Activated CD4-positive, alpha-beta T cell treated with anti-CD3 and anti-CD28 coated beads, Interleukin-2, Interleukin-6, amounts not matched to agents 100 ng/mL and 50 ng/mL, durations not matched to agents 16 hours and 8 hours (primary cell): ENCODE measurements around the gene C22orf23.
"Not testable (repeated sequence)": the region's sequence is repeated elsewhere in the genome, so short reads cannot be mapped to it uniquely, and the experiment has no call there.

ENCODE experiments used
- DNase-seq: peaks from one replicate; pipeline ENCODE4 v3.0.0-alpha.2; 2020

The C22orf23 gene

DNA sequence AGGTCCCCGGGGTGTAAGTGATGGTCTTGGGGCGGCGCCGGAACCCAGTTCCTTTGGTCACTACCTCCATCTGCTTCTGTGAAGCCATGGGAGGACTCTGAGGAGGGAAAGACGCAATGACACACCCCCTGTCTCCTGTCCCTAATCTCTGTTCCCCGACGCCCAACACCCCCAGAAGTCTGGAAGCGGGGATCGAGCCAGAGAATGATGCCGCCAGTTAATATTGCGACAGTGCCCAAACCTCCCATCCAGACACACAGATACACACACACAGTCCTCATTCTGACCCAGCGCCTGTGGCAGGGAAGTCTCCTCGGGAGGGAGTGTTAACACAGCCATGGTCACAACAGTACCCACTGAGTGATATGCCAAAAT, 352 bp downstream of the C22orf23 start:
- DNase-seq, result no peak

DNA sequence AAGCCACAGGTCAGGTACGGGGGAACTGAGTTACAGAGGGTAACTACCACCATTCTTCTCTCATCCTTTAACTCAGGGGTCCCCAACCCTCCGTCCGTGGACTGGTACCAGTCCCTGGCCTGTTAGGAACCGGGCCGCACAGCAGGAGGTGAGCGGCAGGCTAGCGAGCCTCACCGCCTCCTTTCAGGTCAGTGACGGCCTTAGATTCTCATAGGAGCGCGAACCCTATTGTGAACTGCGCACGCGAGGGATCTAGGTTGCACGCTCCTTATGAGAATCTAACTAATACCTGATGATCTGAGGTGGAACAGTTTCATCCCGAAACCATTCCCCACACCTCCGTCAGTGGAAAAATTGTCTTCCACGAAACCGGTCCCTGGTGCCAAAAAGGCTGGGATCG, 772 bp downstream of the C22orf23 start:
- DNase-seq, result not testable (repeated sequence)

DNA sequence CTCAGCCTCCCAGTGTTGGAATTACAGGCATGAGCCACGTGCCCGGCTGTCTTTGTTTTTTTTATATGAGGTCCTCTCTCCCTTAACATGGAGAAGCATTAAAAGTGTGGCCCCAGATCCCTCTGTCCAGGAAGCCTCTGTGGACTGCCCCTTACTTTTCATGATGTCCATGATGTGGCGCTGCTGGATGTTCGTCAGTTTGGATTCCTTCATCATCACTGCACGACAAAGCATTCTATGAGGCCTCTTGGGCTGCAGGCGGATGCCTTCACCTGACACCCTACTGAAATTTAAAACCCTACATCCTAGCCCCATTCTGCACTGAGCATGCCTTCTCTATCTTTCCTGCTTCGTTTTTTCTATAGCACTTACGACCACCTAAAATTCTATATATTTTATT, 2.1 kb downstream of the C22orf23 start:
- no peak for DNase-seq

DNA sequence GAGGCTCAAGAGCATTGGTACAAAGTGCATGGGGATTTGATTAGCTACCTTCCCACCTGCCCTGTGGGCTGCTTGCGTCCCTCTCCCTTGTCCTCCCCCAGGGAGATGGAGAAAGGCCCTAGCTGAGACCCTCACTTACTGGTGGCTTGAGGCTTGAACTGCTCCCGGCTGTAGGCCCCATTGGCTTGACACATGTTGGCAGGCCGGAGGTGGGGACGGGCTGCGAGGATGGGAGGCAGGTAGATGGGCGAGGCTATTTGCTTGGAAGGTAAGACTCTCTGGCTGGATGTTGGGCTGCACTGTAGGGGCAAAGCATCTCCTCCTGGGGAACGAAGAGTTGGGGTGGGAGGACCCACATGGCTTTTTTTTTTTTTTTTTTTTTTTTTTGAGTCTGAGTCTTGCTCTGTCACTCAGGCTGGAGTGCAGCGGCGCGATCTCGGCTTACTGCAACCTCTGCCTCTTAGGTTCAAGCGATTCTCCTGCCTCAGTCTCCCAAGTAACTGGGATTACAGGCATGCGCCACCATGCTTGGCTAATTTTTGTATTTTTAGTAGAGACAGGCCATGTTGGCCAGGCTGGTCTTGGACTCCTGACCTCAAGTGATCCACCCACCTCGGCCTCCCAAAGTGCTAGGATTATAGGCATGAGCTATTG, 6.1 kb downstream of the C22orf23 start:
- not testable (repeated sequence) for DNase-seq

DNA sequence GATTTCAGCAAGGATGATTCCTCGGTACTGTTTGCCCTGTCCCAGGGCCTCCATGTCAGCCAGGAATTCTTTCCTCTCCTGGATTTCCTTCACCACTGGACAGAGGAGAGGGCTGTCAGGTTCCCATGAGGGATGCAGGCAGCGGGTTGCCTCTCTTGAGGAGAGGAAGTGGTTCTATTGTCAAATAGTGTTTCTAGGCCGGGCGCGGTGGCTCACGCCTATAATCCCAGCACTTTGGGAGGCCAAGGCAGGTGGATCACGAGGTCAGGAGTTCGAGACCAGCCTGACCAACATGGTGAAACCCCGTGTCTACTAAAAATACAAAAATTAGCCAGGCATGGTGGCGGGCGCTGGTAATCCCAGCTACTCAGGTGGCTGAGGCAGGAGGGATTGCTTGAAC, 9.0 kb downstream of the C22orf23 start:
- DNase-seq, result not testable (repeated sequence)

DNA sequence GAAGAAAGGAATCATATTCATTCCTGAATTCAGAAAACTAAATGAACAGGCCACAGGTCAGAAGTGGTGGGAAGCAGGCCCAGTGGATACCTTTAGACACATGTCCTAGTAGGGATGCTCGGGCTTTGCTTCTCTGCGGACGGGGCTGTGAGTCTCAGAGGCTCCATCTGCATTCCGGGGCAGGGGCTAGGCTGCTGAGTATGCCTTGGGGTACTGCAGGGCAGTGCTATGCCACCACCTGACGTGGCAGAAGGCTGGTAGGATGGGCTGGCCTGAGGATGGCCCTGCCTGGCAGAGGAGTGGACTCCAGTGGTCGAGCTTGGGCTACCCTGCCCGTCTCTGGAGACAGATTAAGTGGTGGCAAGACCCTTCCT, 9.6 kb downstream of the C22orf23 start:
- DNase-seq, result no peak

DNA sequence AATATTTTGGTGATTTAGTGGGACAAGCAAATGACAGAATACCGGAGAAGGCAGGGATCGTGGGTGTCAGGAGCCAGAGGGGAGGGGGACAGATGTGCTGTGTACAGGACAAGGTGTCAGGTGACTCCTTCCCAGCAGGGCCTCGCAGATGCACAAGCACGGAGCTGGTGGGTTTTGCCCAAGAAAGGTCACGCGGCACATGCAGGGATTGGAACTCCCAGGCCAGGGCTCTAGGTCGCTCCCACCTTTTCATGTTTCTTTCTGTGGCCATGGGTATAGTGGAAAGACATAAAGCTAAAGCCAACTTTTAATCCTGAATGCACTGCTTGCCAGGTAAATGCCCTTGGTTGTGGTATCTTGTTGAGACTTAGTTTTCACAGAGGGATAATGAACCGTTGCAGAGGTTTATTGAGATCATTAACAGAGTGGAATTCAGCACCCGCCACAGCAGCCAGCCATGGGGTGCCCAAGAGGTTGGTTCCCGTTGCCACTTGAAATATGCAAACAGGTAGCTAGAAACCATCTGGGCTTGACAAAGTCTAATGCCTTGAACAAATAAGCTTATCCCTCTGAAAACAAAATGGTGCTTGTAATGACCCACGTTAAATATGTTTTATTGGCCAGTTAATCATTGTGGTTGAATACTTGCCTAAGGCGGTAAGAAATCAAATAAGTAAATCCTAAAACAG, 10.1 kb downstream of the C22orf23 start:
- no peak for DNase-seq

DNA sequence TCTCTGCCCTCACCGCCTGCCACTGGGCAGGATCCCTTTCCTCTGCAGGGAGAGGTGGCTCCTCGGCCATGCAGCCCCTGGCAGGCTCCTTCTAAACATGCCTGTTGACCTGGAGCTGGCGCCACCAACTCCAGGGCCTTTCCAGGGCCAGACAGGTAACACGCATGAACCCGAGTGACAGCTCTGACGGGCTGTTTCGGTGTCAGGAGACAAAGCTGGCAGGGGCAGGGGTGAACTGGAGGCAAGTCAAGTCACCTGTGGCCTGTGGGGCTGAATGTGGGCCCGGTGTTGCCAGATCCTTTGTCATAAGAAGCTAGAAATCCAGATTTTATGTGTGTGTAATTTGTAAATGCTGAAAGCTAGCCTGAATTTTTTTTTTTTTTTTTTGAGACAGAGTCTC, 11.3 kb downstream of the C22orf23 start:
- no peak for DNase-seq

DNA sequence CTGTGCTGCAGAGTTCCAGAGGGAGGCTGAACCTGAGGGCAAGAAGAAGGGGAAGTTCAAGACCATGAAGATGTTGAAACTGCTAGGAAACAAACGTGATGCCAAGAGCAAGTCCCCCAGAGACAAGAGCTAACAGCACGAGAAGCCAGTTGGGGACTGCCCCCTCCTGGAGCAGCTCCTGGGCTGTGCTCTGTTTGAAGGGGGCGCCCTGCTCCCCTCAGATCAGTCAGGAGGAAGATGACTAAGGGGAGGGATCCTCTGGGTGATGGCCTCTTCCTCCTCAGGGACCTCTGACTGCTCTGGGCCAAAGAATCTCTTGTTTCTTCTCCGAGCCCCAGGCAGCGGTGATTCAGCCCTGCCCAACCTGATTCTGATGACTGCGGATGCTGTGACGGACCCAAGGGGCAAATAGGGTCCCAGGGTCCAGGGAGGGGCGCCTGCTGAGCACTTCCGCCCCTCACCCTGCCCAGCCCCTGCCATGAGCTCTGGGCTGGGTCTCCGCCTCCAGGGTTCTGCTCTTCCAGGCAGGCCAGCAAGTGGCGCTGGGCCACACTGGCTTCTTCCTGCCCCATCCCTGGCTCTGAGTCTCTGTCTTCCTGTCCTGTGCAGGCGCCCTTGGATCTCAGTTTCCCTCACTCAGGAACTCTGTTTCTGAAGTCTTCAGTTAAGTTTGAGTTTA, 12.6 kb downstream of the C22orf23 start:
- DNase-seq, result no peak

DNA sequence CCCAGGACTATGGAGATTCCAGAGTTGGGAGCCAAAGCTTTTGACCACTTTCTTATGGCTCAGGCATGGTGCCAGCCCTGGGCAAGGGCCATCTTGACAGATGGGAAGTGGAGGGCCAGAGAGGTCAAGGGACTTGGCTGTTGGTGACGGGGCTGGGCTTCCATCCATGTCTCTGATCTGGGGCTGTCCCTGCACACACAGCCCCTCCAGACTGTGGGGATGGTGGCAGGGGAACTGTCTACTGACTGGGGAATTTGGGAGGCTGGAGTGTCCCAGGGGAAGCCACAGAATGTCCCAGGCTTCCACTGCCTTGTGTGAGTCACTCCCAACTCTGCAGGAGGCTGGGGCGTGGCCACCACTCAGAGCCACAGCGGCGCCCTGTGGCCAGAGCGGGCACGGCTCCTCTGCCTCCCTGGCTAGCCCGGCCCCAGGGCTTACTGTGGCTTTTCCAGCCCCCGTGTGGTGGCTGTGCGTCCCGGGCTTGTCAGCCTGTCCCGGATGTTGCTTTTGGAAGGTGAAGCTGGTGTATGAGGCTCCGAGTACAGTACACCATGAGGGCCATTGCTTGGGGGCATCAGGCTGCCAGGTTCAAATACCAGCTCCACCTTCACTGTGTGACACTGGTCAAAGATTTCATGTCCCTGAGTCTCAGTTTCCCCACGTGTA, 19.6 kb downstream of the C22orf23 start:
- peak; percentile 90 for DNase-seq

DNA sequence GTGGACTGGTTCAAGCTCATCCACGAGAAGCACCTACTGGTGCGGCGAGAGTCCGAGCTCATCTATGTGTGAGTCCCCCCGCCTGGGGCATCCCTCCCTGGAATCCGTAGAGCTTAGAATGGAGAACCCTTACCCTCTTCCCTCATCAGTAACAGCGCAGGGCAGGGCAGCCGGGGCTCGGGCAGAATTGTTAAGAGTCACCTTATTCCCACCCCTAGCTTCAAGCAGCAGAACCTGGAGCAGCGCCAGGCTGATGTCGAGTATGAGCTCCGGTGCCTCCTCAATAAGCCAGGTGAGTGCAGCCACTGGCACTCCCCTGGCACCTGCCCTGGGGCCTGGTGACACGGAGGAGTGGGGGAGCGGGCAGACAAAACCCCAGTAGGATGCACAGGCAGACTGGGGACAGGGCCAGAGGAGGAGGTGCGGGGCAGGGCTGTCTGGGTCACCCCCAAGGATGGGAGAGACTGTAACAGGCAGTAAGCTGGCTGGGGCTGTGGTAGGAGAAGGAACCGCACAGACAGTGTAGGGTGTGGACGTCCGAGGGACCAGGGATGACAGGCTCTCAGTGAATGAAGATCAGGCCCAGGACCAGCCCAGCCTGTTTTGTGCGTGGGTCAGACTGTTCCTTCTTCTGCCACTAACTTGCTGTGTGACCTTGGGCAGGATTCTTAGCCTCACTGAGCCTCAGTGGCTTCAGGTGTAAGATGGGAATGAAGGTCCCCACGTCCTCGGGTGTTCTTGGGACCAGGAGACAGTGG, 20.4 kb downstream of the C22orf23 start:
- DNase-seq, result no peak

DNA sequence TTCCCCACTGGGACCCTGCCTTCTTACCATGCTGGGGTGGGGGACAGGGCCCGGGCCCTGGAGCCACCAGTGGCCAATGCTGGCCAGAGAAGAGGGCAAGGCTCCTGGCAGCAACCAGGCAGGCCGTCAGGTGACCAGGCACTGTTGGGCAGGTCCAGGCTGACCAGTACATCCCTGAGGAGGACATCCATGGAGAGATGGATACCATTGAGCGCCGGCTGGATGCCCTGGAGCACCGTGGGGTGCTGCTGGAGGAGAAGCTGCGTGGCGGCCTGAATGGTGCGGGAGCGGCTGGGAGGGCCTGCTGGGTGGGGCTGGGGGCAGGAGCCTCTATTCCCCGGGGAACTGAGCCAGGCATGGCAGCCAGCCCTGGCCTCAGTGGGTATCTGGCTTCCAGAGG, 21.0 kb downstream of the C22orf23 start:
- DNase-seq, result no peak

DNA sequence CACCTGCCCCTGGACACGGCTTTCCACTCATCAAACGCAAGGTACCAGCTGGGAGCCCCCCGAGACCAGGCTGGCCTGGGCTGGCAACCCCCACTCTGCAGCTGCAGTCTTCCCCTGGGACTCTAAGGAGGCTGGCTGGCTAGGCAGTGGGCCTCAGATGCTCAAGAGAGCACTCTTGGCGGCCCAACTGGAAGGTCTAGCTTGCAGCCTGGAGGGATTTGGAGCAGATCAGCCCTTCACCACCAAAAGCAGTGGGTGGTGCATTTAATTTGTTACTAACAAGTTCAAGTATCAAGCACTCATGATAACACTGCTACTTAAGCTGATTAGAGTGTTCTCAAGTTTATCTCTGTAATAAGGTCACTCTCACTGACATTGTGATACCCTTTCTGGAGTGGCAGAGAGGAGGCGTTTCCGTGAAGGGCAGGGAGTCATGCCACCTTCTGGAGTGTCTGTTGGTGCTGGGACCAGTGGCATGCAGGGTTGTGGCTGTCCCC, 21.5 kb downstream of the C22orf23 start:
- DNase-seq, result no peak

DNA sequence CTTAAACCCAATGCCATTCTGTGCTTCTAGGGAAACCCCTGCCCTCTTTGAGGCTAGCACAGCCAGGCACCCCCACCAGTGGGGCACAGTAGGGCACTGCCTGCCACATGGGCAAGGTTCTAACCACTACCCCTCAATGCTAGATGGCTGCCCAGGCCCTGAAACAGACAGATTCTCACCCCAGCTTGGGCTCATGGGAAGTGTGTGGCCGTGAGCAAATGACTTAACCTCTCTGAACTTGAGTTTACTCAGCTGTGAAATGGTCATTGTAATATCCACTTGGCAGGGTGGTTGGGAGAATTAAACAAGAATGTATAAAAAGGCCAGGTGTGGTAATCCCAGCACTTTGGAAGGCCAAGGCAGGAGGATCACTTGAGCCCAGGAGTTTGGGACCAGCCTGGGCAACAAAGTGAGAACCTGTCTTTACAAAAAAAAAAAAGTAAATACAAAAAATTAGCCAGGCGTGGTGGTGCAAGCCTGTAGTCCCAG, 22.4 kb downstream of the C22orf23 start:
- DNase-seq, result no peak

DNA sequence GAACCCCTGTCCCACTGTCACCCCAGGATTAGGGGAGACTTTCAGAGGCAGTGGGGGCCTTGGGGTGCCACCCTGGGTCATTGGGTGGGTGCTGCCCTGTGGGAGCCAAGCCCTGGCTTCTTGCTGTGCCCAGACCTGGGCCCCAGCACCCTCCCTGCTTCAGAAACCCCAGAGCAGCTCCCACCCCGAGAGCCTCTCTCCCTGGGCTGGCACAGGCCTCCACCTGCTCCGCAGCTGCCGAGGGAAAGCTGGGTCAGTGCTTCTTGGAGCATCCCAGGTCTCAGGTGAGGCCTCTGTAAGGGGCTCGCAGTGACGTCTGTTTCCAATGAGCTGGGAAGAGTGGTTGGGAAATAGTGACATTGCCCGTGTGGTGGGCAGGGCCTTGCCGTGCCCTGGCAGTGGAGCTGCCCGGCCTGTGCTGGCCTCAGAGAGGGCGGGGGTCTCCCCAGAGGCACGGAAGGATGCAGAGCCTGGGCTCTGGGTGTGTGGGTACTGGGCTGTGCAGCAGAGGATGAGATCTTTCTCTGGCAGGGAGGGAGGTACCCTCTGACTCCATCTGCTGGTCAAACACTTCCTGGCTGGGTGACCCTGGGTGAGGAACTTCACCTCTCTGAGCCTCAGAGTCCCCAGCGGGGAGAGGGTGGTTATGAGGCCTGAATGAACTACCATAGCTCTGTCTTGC, 23.0 kb downstream of the C22orf23 start:
- peak; percentile 31 for DNase-seq

DNA sequence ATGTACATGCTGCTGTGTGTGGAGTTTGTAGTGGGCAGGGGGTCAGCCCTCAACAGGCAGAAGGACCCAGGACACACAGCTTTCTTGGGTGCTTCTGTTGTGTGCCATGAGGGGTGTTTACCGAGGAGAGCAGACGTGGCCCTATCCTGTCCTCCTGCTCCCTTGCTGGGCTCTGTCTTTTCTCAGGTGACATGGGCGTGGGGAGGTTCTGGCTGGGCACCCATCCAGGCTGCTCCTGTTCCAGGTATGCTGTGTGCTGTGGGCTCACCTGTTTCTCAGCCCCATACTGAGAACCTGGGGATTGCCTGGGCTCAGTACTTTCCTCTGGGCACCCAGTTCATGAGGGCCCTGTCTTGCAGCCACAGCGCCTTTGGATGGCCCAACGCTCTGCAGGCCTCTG, 24.0 kb downstream of the C22orf23 start:
- no peak for DNase-seq

DNA sequence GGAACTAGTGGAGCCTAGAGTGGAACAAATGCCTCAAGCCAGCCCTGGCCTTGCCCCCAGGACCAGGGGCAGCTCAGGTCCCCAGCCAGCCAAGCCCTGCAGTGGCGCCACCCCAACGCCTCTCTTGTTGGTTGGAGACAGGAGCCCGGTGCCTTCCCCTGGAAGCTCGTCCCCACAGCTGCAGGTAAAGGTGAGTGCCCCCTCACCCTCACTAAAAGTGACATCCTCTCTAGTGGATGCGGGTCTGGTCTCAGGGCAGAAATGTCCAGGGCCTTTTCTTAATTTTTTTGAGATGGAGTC, 25.8 kb downstream of the C22orf23 start:
- DNase-seq, result no peak

DNA sequence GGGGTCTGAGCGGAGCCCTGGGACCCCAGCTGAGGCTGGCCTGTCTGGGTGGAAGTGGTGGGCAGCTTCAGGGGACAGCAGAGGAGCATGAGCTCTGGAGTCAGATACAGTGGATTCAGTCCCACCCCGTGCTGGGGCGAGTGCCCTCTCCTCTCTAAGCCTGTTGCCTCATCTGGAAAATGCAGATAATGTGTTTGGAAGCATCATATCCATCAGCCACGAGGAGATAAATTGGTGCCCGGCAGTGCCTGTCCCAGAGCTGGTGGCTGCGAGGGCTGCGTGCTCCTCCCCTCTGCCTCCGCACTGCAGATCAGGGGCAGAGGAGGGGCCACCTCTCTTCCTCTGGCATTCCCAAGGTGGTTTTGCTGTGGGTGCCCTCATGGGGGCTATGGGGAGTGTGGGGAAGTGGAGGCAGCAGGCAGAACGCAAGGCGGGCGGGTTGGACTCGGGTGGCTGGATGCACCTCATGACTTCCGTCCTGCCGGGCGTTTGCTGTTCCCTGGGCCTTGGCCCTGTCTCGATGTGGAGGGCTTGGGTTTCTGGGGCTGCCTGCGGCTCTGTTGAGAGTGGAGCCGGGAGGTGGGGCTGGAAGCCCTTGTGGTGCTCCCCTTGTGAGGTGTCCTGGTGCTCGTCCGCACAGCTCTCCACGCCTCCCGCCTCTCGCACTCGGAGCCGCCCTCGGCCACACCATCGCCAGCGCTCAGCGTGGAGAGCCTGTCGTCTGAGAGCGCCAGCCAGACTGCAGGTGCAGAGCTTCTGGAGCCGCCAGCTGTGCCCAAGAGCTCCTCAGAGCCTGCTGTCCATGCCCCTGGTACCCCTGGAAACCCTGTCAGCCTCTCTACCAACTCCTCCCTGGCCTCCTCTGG, 26.4 kb downstream of the C22orf23 start:
- no peak for DNase-seq

DNA sequence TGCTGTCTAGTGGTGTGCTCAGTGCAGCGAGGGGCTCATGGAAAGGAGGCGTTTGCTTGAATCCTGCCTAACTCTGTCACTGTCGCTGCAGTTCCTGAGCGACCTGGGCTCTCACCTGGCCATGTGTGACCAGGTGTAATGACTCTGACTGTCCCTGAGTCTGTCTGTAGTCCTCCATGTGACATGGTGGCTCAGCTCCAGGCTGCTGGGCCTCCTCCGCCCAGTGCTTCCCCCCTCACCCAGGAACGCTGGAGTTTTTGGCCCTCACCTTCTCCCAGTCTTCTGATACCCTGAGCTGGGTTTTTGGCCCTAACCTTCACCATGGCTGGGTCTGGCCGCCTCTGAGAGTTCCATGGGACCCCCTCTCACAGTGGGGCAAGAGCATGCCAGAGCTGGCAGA, 27.0 kb downstream of the C22orf23 start:
- no peak for DNase-seq

DNA sequence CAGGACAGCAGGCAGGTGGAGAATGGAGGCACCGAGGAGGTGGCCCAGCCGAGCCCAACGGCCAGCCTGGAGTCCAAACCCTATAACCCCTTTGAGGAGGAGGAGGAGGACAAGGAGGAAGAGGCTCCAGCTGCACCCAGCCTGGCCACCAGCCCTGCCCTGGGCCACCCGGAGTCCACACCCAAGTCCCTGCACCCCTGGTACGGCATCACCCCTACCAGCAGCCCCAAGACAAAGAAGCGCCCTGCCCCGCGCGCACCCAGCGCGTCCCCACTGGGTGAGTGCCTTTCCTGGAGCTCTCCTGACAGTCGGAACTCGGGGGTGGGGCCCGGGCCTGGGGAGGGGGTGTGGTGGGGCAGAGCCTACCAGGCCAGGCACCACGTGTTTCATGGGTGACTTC, 27.6 kb downstream of the C22orf23 start:
- no peak for DNase-seq

DNA sequence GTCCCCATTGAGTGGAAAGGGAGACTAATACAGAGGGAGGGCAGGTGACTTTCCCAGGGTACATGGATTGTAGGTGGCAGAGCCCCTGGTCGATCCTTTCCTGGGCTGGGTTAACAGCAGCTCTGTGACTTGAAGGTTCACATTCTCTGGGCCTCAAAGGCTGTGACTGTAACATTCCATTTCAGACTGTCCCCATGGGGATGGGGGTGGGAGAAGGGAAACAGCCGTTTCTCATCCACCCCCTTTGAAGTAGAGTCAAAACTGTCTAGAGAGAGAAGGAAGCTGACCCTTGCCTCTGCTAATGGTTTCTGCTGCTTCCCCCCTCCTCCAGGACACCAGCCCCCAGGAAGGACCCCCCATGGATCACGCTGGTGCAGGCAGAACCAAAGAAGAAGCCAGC, 28.1 kb downstream of the C22orf23 start:
- DNase-seq, result no peak
